Measurements from ENCODE around the gene CCDC190.

- TF ChIP-seq EZH2 (IDR thresholded peaks at IDR 0.05; ENCODE audit: low read depth, low read length, severe bottlenecking) (no peak), KDM4A (IDR thresholded peaks at IDR 0.05; ENCODE audit: low read depth, low read length, severe bottlenecking) (no peak), CEBPB (IDR thresholded peaks at IDR 0.05; ENCODE audit: low read depth, low read length) (no peak), FOSL1 (IDR thresholded peaks at IDR 0.05; ENCODE audit: insufficient read depth, low read depth, low read length) (no peak), YY1 (IDR thresholded peaks at IDR 0.05; ENCODE audit: low read depth, low read length) (no peak), SRF (IDR thresholded peaks at IDR 0.05; ENCODE audit: low read depth, low read length) (no peak), SIN3A (conservative IDR thresholded peaks at IDR 0.05 in 1 of 2, IDR thresholded peaks at IDR 0.05 in 1 of 2; ENCODE audit: low read depth in 1 of 2, low read length in 2 of 2) (no peak), RAD21 (IDR thresholded peaks at IDR 0.05 in 1 of 2, conservative IDR thresholded peaks at IDR 0.05 in 1 of 2; ENCODE audit: low read depth in 2 of 2, low read length in 2 of 2) (no peak), POLR2A (IDR thresholded peaks at IDR 0.05; ENCODE audit: control extremely low read depth in 1 of 2, low read depth in 2 of 2, low read length in 2 of 2) (no peak), POLR2AphosphoS5 (IDR thresholded peaks at IDR 0.05; ENCODE audit: low read depth, low read length) (no peak), SP1 (IDR thresholded peaks at IDR 0.05; ENCODE audit: low read depth, low read length) (no peak), BRCA1 (IDR thresholded peaks at IDR 0.05; ENCODE audit: low read depth, low read length) (no peak)
- TF ChIP-seq, protein P1, sequence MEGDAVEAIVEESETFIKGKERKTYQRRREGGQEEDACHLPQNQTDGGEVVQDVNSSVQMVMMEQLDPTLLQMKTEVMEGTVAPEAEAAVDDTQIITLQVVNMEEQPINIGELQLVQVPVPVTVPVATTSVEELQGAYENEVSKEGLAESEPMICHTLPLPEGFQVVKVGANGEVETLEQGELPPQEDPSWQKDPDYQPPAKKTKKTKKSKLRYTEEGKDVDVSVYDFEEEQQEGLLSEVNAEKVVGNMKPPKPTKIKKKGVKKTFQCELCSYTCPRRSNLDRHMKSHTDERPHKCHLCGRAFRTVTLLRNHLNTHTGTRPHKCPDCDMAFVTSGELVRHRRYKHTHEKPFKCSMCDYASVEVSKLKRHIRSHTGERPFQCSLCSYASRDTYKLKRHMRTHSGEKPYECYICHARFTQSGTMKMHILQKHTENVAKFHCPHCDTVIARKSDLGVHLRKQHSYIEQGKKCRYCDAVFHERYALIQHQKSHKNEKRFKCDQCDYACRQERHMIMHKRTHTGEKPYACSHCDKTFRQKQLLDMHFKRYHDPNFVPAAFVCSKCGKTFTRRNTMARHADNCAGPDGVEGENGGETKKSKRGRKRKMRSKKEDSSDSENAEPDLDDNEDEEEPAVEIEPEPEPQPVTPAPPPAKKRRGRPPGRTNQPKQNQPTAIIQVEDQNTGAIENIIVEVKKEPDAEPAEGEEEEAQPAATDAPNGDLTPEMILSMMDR (IDR thresholded peaks at IDR 0.05; ENCODE audit: control extremely low read depth in 1 of 3, insufficient read depth in 1 of 3, low read depth in 1 of 3, low read length in 3 of 3): no peak
- TF ChIP-seq, protein P2, sequence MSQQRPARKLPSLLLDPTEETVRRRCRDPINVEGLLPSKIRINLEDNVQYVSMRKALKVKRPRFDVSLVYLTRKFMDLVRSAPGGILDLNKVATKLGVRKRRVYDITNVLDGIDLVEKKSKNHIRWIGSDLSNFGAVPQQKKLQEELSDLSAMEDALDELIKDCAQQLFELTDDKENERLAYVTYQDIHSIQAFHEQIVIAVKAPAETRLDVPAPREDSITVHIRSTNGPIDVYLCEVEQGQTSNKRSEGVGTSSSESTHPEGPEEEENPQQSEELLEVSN (IDR thresholded peaks at IDR 0.05): no peak
These were observed at the start of gene CCDC190 for GRCh38 chr1:162861101-162861500.
